Panc1 (cell line): ENCODE results near the gene CEMIP. TPM values are rescaled to one million over a fixed set of nuclear protein-coding genes. Genes with fewer than 3 reads are reported as not detected.

Experiments used
- ATAC-seq: fragments of 200-7000 bp; cut with Tn5 transposase; 2 replicates; pipeline ENCODE4 v1.9.1; 2020; ENCODE audit warnings: mild to moderate bottlenecking, moderate library complexity
- BruUV-seq: library from RNA; stranded (reverse); fragments of 400-500 nt; replicated peaks from 2 replicates; lab custom pipeline; 2021; lab: Mats Ljungman, UMichigan
- CTCF ChIA-PET: fragments of 300-600 bp; sonication (Branson Sonifier 250); formaldehyde crosslinking; loops from one replicate; lab custom pipeline; 2022; ENCODE audit warnings: antibody characterized with exemption; lab: Charles Lee
- POLR2A ChIA-PET: fragments of 300-600 bp; sonication (Branson Sonifier 250); formaldehyde crosslinking; loops from one replicate; lab custom pipeline; 2022; ENCODE audit warnings: antibody characterized with exemption; lab: Charles Lee
- DNase-seq: peaks from one replicate; pipeline ENCODE4 v3.0.0-alpha.2; 2010; ENCODE audit warnings: low read depth, low spot score
- H3K27ac ChIP-seq: 2 replicates; pipeline ENCODE4 v1.5.1; 2011; ENCODE audit warnings: mild to moderate bottlenecking, low read length, inconsistent platforms
- H3K27me3 ChIP-seq: fragments of 200-500 bp; sonication (Bioruptor generic); 2 replicates; pipeline ENCODE4 v1.6.0; 2014; ENCODE audit warnings: low read length, inconsistent platforms; ENCODE audit not compliant: control insufficient read depth, insufficient read depth
- H3K36me3 ChIP-seq: fragments of 200-500 bp; sonication (Bioruptor generic); 2 replicates; pipeline ENCODE4 v1.5.1; 2014; ENCODE audit warnings: inconsistent platforms, mild to moderate bottlenecking, low read length, moderate library complexity; ENCODE audit not compliant: control insufficient read depth, insufficient read depth
- H3K4me1 ChIP-seq: 2 replicates; pipeline ENCODE4 v1.5.1; 2011; ENCODE audit warnings: inconsistent platforms, mild to moderate bottlenecking, low read length, moderate library complexity; ENCODE audit not compliant: control insufficient read depth, insufficient read depth
- H3K4me3 ChIP-seq, 2 experiments: 2 replicates each; pipeline ENCODE4 v1.5.1; 2011 to 2012; ENCODE audit warnings: low read depth in 2 of 2, low read length in 2 of 2, mild to moderate bottlenecking in 2 of 2, inconsistent platforms in 1 of 2, moderate library complexity in 1 of 2
- H3K9me3 ChIP-seq: fragments of 200-500 bp; sonication (Bioruptor generic); 2 replicates; pipeline ENCODE4 v1.5.1; 2014; ENCODE audit warnings: low read depth, mild to moderate bottlenecking, inconsistent platforms, low read length, moderate library complexity; ENCODE audit not compliant: control insufficient read depth, insufficient read depth
- CTCF ChIP-seq: fragments of 450-650 bp; IDR thresholded peaks from 2 replicates; pipeline ENCODE4 v1.5.1; 2017; ENCODE audit warnings: mild to moderate bottlenecking
- POLR2AphosphoS5 ChIP-seq: IDR thresholded peaks from 2 replicates; pipeline ENCODE4 v1.6.1; 2012; ENCODE audit warnings: mild to moderate bottlenecking, low read depth, low read length, moderate library complexity
- REST ChIP-seq, 2 experiments: IDR thresholded peaks; 2 replicates each; pipeline ENCODE4 v1.6.1; 2011 to 2012; ENCODE audit warnings: low read depth in 2 of 2, control low read depth in 1 of 2, low read length in 1 of 2, mild to moderate bottlenecking in 1 of 2, moderate library complexity in 1 of 2; ENCODE audit not compliant: insufficient read depth in 1 of 2
- SIN3A ChIP-seq: IDR thresholded peaks from 2 replicates; pipeline ENCODE4 v1.6.1; 2012; ENCODE audit warnings: low read depth, mild to moderate bottlenecking, low read length, moderate library complexity, borderline replicate concordance; ENCODE audit not compliant: insufficient read depth
- TCF7L2 ChIP-seq: IDR thresholded peaks from 2 replicates; pipeline ENCODE4 v1.6.1; 2011; ENCODE audit warnings: mild to moderate bottlenecking, low read depth, low read length, inconsistent platforms
- in situ Hi-C: cut with HindIII; loops from 2 replicates; pipeline ENCODE4 v1.10.0; 2016; ENCODE audit warnings: low sequenced_read_pairs, low pct_unique_long_range_greater_than_20kb
- intact Hi-C: fragments of 100-400 bp; cut with micrococcal nuclease; formaldehyde crosslinking; loops from one replicate; pipeline ENCODE4 v1.10.0; 2022; ENCODE audit not compliant: unreplicated experiment
- total RNA-seq: library from RNA; stranded (reverse); gene quantifications from one replicate; pipeline ENCODE4 v1.2.1, GENCODE V29; 2021; ENCODE audit not compliant: unreplicated experiment

Gene CEMIP
- total RNA-seq, 1 experiment from 2014 or later = 0.46 TPM

GRCh38 chr15:80932989-80933388, 153.8 kb downstream of the CEMIP start:
- ATAC-seq (no peak), DNase-seq (no peak)
- Histone ChIP-seq H3K9me3 (no peaks in the 10 kb centered on the region), H3K4me1 (no peaks in the 10 kb centered on the region), H3K27ac (no peak overlapping the region), H3K27me3 (no peaks in the 10 kb centered on the region), H3K36me3 (no peaks in the 10 kb centered on the region), H3K4me3 (no peak overlapping the region)
- no TSS peak for BruUV-seq
- intact Hi-C loops = no loop called here
- no peak for TF ChIP-seq REST (IDR thresholded peaks at IDR 0.05; ENCODE audit: insufficient read depth in 1 of 2, low read depth in 2 of 2, low read length in 1 of 2)
- TF ChIP-seq TCF7L2 = no peak
- no peak for TF ChIP-seq POLR2AphosphoS5
- TF ChIP-seq CTCF = no peak
- TF ChIP-seq SIN3A = no peak
- ChIA-PET CTCF (no interaction called here), POLR2A (no interaction called here)
- in situ Hi-C loops = no loop called here

- 0 out of 2 replicates have a peak, but pooled peaks have one; percentile 46 for ATAC-seq
- H3K27me3 ChIP-seq = no peaks in the 10 kb centered on the region
- no peaks in the 10 kb centered on the region for H3K9me3 ChIP-seq
- no peak for DNase-seq
- POLR2A ChIA-PET = interaction anchor here (0.6 kb wide), 1 partner anchor 332 kb away, joined by 5 read pairs; no protein-coding TSS in a partner anchor
- no peak overlapping the region for H3K4me3 ChIP-seq
- intact Hi-C loops (no loop called here), in situ Hi-C loops (no loop called here)
- H3K27ac ChIP-seq = no peak overlapping the region
- TF ChIP-seq CTCF (no peak), REST (IDR thresholded peaks at IDR 0.05; ENCODE audit: insufficient read depth in 1 of 2, low read depth in 2 of 2, low read length in 1 of 2) (no peak), POLR2AphosphoS5 (no peak), TCF7L2 (no peak), SIN3A (no peak)
- H3K36me3 ChIP-seq = no peaks in the 10 kb centered on the region
- BruUV-seq = no TSS peak
- CTCF ChIA-PET = no interaction called here
- no peaks in the 10 kb centered on the region for H3K4me1 ChIP-seq
Observed at GRCh38 chr15:80934761-80935221, 155.6 kb downstream of the CEMIP start.
